ENCODE data around the gene EML1.

- TF ChIP-seq CTCF (conservative IDR thresholded peaks at IDR 0.05 in 1 of 2, IDR thresholded peaks at IDR 0.05 in 1 of 2; ENCODE audit: extremely low read depth in 1 of 2, insufficient read depth in 1 of 2, low read depth in 1 of 2, low read length in 2 of 2), result no peak
- no peak for TF ChIP-seq EZH2 (IDR thresholded peaks at IDR 0.05; ENCODE audit: borderline replicate concordance, low read length)
Measured at GRCh38 chr14:99852578-99852977, 59.4 kb downstream of the EML1 start.
